Ishikawa (cell line): ENCODE measurements around the gene TGM5.

Source experiments
- CREB1 ChIP-seq: IDR thresholded peaks from 2 replicates; pipeline ENCODE4 v1.6.1; 2012; ENCODE audit warnings: low read depth
- EGR1 ChIP-seq: IDR thresholded peaks from 2 replicates; pipeline ENCODE4 v1.6.1; 2012
- FOXM1 ChIP-seq: IDR thresholded peaks from 2 replicates; pipeline ENCODE4 v1.6.1; 2012; ENCODE audit warnings: low read depth, borderline replicate concordance
- TEAD4 ChIP-seq: IDR thresholded peaks from 2 replicates; pipeline ENCODE4 v1.6.1; 2012
- YY1 ChIP-seq: IDR thresholded peaks from 2 replicates; pipeline ENCODE4 v1.6.1; 2012; ENCODE audit warnings: low read depth
- TF ChIP-seq, protein P1 (sequence below): IDR thresholded peaks from 2 replicates; pipeline ENCODE4 v1.6.1; 2012; ENCODE audit warnings: low read depth, mild to moderate bottlenecking
- TF ChIP-seq, protein P2 (sequence below): IDR thresholded peaks from 2 replicates; pipeline ENCODE4 v1.6.1; 2012

DNA sequence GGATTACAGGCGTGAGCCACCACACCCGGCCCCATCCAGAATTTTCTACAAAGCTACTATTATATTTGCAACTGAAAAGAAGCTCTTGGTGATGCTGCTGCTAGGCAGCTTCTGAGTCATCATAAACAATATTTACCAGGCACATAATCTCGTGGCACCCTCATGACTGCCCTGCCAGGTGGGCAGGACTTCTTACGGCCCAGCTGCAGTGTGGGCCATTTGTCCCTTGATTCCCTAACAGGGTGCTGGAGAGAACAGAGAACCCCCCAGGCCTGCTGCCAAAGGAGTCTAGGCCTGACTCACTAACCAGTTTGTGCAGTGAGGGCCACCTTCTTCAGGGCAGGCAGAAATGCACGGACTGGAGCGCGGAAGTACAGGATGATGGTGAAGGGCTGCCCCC, 50.8 kb downstream of the TGM5 start:
- TF ChIP-seq TEAD4 (no peak), YY1 (no peak), FOXM1 (no peak), EGR1 (no peak), CREB1 (no peak)
- TF ChIP-seq, protein P1, sequence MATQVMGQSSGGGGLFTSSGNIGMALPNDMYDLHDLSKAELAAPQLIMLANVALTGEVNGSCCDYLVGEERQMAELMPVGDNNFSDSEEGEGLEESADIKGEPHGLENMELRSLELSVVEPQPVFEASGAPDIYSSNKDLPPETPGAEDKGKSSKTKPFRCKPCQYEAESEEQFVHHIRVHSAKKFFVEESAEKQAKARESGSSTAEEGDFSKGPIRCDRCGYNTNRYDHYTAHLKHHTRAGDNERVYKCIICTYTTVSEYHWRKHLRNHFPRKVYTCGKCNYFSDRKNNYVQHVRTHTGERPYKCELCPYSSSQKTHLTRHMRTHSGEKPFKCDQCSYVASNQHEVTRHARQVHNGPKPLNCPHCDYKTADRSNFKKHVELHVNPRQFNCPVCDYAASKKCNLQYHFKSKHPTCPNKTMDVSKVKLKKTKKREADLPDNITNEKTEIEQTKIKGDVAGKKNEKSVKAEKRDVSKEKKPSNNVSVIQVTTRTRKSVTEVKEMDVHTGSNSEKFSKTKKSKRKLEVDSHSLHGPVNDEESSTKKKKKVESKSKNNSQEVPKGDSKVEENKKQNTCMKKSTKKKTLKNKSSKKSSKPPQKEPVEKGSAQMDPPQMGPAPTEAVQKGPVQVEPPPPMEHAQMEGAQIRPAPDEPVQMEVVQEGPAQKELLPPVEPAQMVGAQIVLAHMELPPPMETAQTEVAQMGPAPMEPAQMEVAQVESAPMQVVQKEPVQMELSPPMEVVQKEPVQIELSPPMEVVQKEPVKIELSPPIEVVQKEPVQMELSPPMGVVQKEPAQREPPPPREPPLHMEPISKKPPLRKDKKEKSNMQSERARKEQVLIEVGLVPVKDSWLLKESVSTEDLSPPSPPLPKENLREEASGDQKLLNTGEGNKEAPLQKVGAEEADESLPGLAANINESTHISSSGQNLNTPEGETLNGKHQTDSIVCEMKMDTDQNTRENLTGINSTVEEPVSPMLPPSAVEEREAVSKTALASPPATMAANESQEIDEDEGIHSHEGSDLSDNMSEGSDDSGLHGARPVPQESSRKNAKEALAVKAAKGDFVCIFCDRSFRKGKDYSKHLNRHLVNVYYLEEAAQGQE = no peak
- TF ChIP-seq, protein P2, sequence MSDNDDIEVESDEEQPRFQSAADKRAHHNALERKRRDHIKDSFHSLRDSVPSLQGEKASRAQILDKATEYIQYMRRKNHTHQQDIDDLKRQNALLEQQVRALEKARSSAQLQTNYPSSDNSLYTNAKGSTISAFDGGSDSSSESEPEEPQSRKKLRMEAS = no peak
